Middle frontal gyrus (tissue), 1 donor: ENCODE measurements around the gene TMEM213.
A peak's percentile ranks its signal among the peaks of the same experiment; 100 is the strongest.

Source experiments
- DNase-seq: peaks from one replicate; pipeline ENCODE4 v3.0.0-alpha.2; 2015; ENCODE audit warnings: low spot score; ENCODE audit errors: extremely low spot score

Gene TMEM213

DNA sequence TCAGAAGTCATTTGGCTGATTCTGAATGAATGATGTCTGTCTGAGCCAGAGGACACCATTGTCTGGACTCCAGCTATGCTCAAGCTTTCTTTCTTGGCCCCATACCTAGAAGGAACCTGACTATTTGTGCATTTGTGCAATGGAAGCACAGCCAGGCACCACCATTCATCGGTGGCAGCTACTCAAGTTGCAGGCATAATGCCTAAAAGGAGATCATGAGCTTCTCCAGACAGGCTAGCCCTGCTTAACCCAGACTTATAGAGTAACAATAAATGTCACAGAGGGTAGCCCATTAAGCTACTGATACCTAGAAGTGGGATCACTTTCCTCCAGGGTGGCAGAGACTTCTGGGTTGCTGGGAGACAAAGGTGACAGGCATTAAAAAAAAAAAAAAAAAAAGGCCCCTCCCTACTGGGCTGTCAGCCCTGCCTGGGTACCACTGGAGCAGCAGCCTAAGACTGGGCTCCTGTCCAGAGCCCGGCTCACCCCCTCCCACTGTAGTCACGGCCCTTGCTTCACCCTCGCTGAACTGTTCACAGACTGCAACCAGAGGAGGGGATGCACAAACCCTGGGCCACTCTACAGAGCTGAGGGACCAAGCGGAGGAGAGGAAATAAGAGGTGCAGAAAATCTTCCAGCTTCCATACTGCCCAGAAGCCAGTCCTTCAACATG, 75.6 kb downstream of the TMEM213 start:
- DNase-seq = no peak

DNA sequence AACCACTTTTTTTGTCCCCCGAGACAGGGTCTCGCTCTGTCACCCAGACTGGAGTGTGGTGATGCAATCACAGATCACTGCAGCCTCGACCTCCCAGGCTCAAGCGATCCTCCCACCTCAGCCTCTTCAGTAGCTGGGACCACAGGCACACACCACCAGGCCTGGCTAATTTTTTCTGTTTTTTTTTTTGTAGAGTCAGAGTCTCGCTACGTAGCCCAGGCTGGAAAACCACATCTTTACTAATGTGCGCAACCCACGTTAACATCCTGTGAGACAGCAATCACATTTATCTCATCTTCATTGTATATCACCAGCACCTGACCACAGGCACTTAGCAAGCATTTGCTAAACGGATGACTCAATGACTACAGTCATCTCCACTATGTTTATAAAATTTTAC, 78.0 kb downstream of the TMEM213 start:
- DNase-seq = no peak

GRCh38 chr7:138876326-138876725, 78.5 kb downstream of the TMEM213 start:
- no peak for DNase-seq

- no peak for DNase-seq
Observed at GRCh38 chr7:138878051-138878450, 80.3 kb downstream of the TMEM213 start.

DNA sequence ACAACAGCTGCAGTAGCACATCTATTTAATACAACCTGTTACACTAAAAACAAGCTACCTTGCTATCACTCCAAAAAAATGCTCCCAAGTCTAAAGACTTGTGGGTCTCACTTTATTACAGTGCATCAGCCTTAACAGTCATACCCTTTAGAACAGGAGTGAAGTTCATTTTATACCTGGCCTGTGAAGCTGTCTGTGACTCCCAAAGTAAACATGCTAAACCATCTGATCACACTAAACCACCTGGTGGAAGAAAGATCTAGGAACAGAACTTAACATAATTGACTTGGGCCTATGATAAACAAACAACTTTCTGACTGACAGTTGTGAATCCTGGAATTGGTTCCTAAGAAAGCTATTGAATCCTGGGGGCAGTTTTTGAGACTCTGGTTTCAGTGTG, 81.1 kb downstream of the TMEM213 start:
- no peak for DNase-seq

DNA sequence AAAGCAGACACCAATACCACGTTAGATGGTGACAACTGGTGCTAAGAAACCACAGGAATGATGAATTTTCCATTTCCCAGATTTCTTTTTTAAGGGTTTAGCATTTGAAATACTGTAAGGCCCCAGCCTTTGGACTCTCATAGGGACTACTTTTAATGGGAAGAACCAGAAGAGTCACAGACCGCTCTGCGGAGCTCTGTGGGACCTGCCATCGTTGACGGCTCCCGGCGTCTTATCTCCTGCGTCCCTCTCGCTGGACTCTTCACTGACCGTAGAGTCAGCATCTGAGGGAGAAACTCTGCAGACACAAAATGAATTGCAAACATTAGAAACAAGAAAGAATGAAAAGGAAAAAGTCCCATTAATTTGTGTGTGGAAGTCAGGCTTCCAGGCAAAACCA, 81.6 kb downstream of the TMEM213 start:
- DNase-seq = no peak

DNA sequence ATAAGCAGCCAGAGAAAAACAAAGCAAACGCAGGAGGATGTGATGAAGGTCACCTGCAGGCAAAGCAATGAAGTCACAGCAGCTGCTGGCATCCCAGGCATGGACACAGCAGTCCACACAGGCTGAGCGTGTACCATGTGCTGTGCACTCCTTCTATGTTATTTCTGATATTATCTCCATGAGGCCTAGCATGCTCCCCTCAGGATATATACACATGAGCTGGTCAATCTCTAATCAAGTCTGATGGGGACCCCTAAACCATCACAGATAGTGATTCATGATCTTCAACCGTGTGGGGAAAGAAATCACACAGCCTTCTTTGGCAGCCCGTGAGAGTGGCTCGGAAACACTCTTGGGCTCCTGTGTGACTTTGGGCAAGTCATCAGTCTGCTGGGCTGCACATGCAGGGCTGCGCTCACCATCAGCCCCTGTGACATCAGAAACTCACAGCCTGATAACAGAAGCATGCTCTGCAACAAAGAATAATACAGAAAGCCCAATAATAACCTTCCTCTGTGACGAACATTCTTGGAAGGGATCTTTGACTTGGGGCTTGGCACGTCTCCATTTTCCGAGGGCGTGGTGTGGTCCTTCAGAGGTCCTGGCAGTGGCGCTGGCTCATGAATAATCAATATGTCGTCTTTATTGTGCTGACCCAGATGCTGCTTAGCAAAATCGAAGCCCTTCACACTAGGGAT, 83.2 kb downstream of the TMEM213 start:
- no peak for DNase-seq

DNA sequence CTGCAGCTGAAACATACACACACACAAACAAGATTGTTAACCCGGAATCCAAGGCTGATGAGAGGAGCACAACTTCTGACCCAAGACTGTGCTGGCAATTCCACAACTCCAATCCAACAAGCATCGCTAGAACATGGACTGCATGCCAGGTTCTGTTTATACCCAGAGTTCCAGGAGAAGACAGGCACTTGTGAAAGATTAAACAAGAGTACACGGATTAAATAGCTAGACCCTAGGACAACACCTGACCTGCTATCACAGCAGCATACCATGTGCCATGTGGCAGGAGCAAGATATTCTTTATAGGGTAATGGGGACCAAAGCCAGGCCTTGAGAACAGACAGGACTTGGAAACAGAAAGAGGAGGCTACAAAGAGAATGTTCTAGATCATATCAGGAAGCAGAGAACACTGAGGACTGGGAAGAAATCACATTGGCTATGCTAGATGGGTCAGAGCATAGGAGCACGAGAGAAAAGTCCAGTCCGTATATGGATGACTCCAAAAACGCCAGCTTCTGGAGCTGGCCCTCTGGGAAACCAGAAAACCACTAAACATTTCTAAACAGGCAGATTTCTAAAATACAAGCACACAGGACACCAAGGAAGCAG, 83.9 kb downstream of the TMEM213 start:
- DNase-seq = no peak

DNA sequence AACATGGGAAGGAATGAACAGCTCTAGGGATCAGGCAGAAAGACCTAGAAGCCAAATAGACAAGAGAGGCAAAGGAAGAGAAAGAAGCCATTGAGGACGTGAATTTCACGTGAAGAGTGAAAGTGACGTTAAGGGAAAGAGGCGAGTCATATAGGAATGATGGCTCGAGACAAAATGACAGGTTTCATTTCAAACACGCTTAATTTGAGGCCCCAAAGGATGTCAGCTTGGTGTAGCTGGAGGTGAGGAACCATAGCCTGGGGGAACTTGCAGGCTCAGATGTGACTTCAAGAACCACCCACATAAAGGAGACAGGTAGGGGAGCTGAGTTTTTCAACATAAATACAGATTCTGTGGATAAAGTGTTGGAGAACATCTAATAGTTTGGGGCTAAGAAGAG, 84.5 kb downstream of the TMEM213 start:
- DNase-seq = no peak

DNA sequence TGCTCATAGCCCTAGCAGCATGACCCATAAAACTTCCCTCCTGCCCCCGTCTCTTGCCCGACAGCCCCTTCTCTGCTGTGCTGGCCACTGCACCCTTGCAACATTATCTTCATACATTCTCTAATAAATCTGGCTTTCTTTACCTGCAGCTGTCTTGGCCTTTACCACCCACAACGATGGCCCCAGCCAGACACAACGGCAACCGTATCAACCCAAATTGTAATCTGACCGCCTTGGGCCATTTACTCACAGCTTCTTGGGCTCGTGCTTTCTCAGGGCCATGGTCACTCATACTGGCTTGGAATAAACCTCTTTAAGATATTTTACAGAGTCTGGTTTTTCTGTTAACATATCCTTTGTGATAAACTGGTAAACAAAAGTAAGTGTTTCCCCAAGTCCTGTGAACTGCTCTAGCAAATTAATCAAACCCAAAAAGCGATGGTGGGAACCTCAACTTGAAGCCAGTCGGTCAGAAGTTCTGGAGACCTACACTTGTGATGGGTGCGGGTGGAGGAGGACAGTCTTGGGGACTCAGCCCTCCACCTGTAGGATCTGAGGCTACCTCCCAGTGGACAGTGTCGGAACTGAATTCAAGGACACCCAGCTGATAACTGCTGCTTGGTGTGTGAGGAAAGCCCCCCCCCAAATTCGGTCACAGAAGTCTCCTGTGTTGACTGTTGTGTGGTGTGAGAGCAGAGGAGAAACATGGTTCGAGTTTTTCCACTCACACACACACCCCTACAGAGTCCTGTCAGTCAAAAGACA, 87.8 kb downstream of the TMEM213 start:
- DNase-seq = no peak

GRCh38 chr7:138886501-138886917, 88.7 kb downstream of the TMEM213 start:
- peak; percentile 25 for DNase-seq

DNA sequence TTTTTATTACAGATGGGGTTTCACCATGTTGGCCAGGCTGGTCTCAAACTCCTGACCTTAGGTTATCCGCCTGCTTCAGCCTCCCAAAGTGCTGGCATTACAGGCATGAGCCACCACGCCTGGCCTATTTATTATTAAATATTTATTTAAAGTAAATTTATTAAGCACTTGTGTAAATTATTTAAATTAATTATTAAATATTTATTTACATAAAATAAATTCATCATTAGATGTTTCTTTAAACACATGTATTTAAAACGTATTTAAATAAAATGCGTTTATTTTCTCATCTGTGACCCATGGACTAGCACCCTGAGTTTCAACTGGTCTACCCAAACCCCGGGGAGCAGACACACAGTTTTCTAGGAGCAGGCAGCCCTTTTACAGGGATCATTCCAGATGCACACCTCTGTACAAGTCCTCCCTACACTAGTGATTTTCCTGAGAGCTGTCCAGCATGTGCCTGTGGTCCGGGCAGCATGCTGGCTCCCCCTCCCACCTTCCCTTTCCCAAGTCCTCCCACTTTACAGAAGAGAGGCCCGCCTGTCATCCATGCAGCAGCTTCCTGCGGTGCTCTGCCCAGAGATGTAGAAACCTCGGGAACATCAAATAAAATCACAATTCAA, 89.4 kb downstream of the TMEM213 start:
- DNase-seq = no peak
